SK-N-SH (cell line): Measurements from ENCODE around the gene TRIM38. TPM values are rescaled to one million over a fixed set of nuclear protein-coding genes. Genes with fewer than 3 reads are reported as not detected.

Experiments
- CTCF ChIA-PET: fragments of 300-600, 350-600 bp; formaldehyde crosslinking; extraction: SDS; loops from one replicate; lab custom pipeline; 2021; lab: Yijun Ruan, JAX
- POLR2A ChIA-PET: fragments of 350-600 bp; sonication (Branson Sonifier 250); formaldehyde crosslinking; extraction: SDS; loops from one replicate; lab custom pipeline; 2020; ENCODE audit warnings: antibody characterized with exemption, inconsistent platforms; lab: Yijun Ruan, JAX
- DNase-seq: peaks from one replicate; pipeline ENCODE4 v3.0.0; 2012
- H2AFZ ChIP-seq: fragments of 200-600 bp; sonication (generic); 2 replicates; pipeline ENCODE4 v1.8.1; 2016; ENCODE audit warnings: antibody characterized with exemption, mild to moderate bottlenecking, low read depth
- H3F3A ChIP-seq: fragments of 200-600 bp; sonication (generic); replicated peaks from 2 replicates; pipeline ENCODE3; 2016; ENCODE audit warnings: antibody characterized with exemption, mild to moderate bottlenecking; ENCODE audit not compliant: insufficient read depth
- H3K27ac ChIP-seq, 2 experiments: fragments of 200-500 bp in 1 of 2; fragments of 200-600 bp in 1 of 2; sonication (Bioruptor generic) in 1 of 2; sonication (generic), shearing (Covaris generic) in 1 of 2; 2 replicates each; pipeline versions ENCODE4 v1.5.1 to v1.6.1; 2014 to 2016; ENCODE audit warnings: low read depth in 2 of 2, inconsistent platforms in 1 of 2, low read length in 1 of 2, mild to moderate bottlenecking in 1 of 2, mixed read lengths in 1 of 2
- H3K27me3 ChIP-seq: fragments of 200-600 bp; sonication (generic), shearing (Covaris generic); 2 replicates; pipeline ENCODE4 v1.6.1; 2016; ENCODE audit warnings: mixed run types; ENCODE audit not compliant: insufficient read depth
- H3K36me3 ChIP-seq, 2 experiments: fragments of 200-500 bp in 1 of 2; fragments of 200-600 bp in 1 of 2; sonication (Bioruptor generic) in 1 of 2; sonication (generic) in 1 of 2; replicated peaks in 1 of 2; 2 replicates each; pipeline versions ENCODE3 to v1.5.1; 2014 to 2016; ENCODE audit warnings: low read length in 1 of 2, mild to moderate bottlenecking in 1 of 2; ENCODE audit not compliant: insufficient read depth in 2 of 2, control insufficient read depth in 1 of 2
- H3K4me1 ChIP-seq, 2 experiments: fragments of 200-500 bp in 1 of 2; fragments of 200-600 bp in 1 of 2; sonication (Bioruptor generic) in 1 of 2; sonication (generic), shearing (Covaris generic) in 1 of 2; 2 replicates each; pipeline versions ENCODE4 v1.5.1 to v1.6.1; 2014 to 2016; ENCODE audit warnings: low read depth in 1 of 2, low read length in 1 of 2, mixed run types in 1 of 2; ENCODE audit not compliant: insufficient read depth in 2 of 2, control insufficient read depth in 1 of 2
- H3K4me2 ChIP-seq: fragments of 200-600 bp; sonication (generic), shearing (Covaris generic); 2 replicates; pipeline ENCODE4 v1.6.1; 2017; ENCODE audit warnings: mixed run types
- H3K4me3 ChIP-seq, 2 experiments: fragments of 200-500 bp in 1 of 2; fragments of 200-600 bp in 1 of 2; sonication (Bioruptor generic) in 1 of 2; sonication (generic), shearing (Covaris generic) in 1 of 2; 2 replicates each; pipeline versions ENCODE4 v1.5.1 to v1.8.1; 2014 to 2016; ENCODE audit warnings: low read depth in 2 of 2, inconsistent platforms in 1 of 2, low read length in 1 of 2, mild to moderate bottlenecking in 1 of 2, mixed read lengths in 1 of 2, moderate library complexity in 1 of 2
- H3K79me2 ChIP-seq: fragments of 200-600 bp; sonication (generic); 2 replicates; pipeline ENCODE4 v1.8.1; 2017; ENCODE audit warnings: mild to moderate bottlenecking; ENCODE audit not compliant: insufficient read depth
- H3K9ac ChIP-seq: fragments of 200-600 bp; sonication (generic); 2 replicates; pipeline ENCODE4 v1.6.1; 2017; ENCODE audit warnings: mixed run types
- H3K9me2 ChIP-seq: fragments of 200-600 bp; sonication (generic); 2 replicates; pipeline ENCODE4 v1.6.1; 2017; ENCODE audit warnings: mixed run types
- H3K9me3 ChIP-seq: fragments of 200-600 bp; sonication (generic); 2 replicates; pipeline ENCODE4 v1.6.1; 2017; ENCODE audit warnings: mixed run types, mild to moderate bottlenecking, moderate library complexity
- H4K20me1 ChIP-seq: fragments of 200-600 bp; sonication (generic); 2 replicates; pipeline ENCODE4 v1.6.1; 2017; ENCODE audit warnings: mild to moderate bottlenecking, mixed run types; ENCODE audit not compliant: insufficient read depth
- CTCF ChIP-seq: fragments of 200-600 bp; sonication (generic); IDR thresholded peaks from 2 replicates; pipeline ENCODE4 v1.6.1; 2017; ENCODE audit warnings: antibody characterized with exemption, mild to moderate bottlenecking, moderate library complexity
- ELF1 ChIP-seq: IDR thresholded peaks from 2 replicates; pipeline ENCODE4 v1.4.0; 2012
- EP300 ChIP-seq, 2 experiments: IDR thresholded peaks; 2 replicates each; pipeline versions ENCODE4 v1.4.0 to v1.6.1; 2012; ENCODE audit warnings: borderline replicate concordance in 1 of 2, low read depth in 1 of 2, low read length in 1 of 2
- FOSL2 ChIP-seq: IDR thresholded peaks from 2 replicates; pipeline ENCODE4 v1.4.0; 2012; ENCODE audit warnings: low read depth, mild to moderate bottlenecking, moderate library complexity, borderline replicate concordance
- FOXJ3 ChIP-seq: sonication (generic); formaldehyde crosslinking; IDR thresholded peaks from 2 replicates; pipeline ENCODE4 v1.5.1; 2020; ENCODE audit warnings: mild to moderate bottlenecking, missing genetic modification reagents
- GABPA ChIP-seq: IDR thresholded peaks from 2 replicates; pipeline ENCODE4 v1.4.0; 2012; ENCODE audit warnings: low read depth, mild to moderate bottlenecking
- MAX ChIP-seq: IDR thresholded peaks from 2 replicates; pipeline ENCODE4 v1.4.0; 2012; ENCODE audit warnings: low read depth
- MEF2A ChIP-seq: IDR thresholded peaks from 2 replicates; pipeline ENCODE4 v1.4.0; 2012; ENCODE audit warnings: low read depth, borderline replicate concordance
- NFIC ChIP-seq: IDR thresholded peaks from 2 replicates; pipeline ENCODE4 v1.4.0; 2012; ENCODE audit warnings: borderline replicate concordance
- POLR2AphosphoS5 ChIP-seq: IDR thresholded peaks from 2 replicates; pipeline ENCODE4 v1.6.1; 2012; ENCODE audit warnings: low read depth, low read length
- RCOR1 ChIP-seq: fragments of 150-350 bp; IDR thresholded peaks from 2 replicates; pipeline ENCODE4 v1.6.1; 2017; ENCODE audit warnings: antibody characterized with exemption, low read length
- REST ChIP-seq: IDR thresholded peaks from 2 replicates; pipeline ENCODE4 v1.6.1; 2012; ENCODE audit warnings: mild to moderate bottlenecking, low read depth, low read length, moderate library complexity
- SIN3A ChIP-seq: IDR thresholded peaks from 2 replicates; pipeline ENCODE4 v1.6.1; 2012; ENCODE audit warnings: low read depth, mild to moderate bottlenecking, low read length, moderate library complexity, borderline replicate concordance
- SMC3 ChIP-seq: IDR thresholded peaks from 2 replicates; pipeline ENCODE4 v1.6.1; 2012; ENCODE audit warnings: low read depth, low read length, improper control_type of control experiment
- TAF1 ChIP-seq: IDR thresholded peaks from 2 replicates; pipeline ENCODE4 v1.6.1; 2012; ENCODE audit warnings: low read depth, mild to moderate bottlenecking, low read length, moderate library complexity, borderline replicate concordance
- TCF12 ChIP-seq: IDR thresholded peaks from 2 replicates; pipeline ENCODE4 v1.4.0; 2012
- TEAD4 ChIP-seq: IDR thresholded peaks from 2 replicates; pipeline ENCODE4 v1.4.0; 2012; ENCODE audit warnings: mild to moderate bottlenecking, borderline replicate concordance; ENCODE audit not compliant: insufficient read depth
- WGBS: methylation state at CpG from one replicate; pipeline ENCODE4 v1.1.6; 2017; ENCODE audit warnings: low lambda C conversion rate; 5-methylcytosine and 5-hydroxymethylcytosine counted together
- polyA plus RNA-seq, 3 experiments: library from polyadenylated mRNA; depleted of rRNA; stranded (reverse); fragments of >200 nt; gene quantifications; 2 replicates each; pipeline ENCODE4 v1.2.3, GENCODE V29; 2012

The TRIM38 gene
- polyA plus RNA-seq, 1 of the 3 experiments (the other 2 are of a cell fraction), result 0.62 TPM

- H3K36me3 ChIP-seq, result no peaks in the 10 kb centered on the region
- H3K4me2 ChIP-seq, result no peak overlapping the region
- no peaks in the 10 kb centered on the region for H3K9me3 ChIP-seq
- 36% methylated on average over 2 of the region's 2 CpGs for WGBS
- H3F3A ChIP-seq, result peaks cover under 1% of the 10 kb centered on the region
- H3K9me2 ChIP-seq, result no peaks in the 10 kb centered on the region
- H2AFZ ChIP-seq, result no peak overlapping the region
- no peaks in the 10 kb centered on the region for H3K4me1 ChIP-seq
- H3K27ac ChIP-seq, result no peak overlapping the region
- DNase-seq, result no peak
- H3K27me3 ChIP-seq, result no peaks in the 10 kb centered on the region
- no peaks in the 10 kb centered on the region for H3K79me2 ChIP-seq
- H4K20me1 ChIP-seq, result no peaks in the 10 kb centered on the region
- CTCF ChIA-PET, result no interaction called here
- POLR2A ChIA-PET, result no interaction called here
- H3K9ac ChIP-seq, result no peak overlapping the region
- no peak overlapping the region for H3K4me3 ChIP-seq
- TF ChIP-seq MEF2A, result no peak
- TF ChIP-seq TEAD4, result no peak
- no peak for TF ChIP-seq TCF12
- no peak for TF ChIP-seq SMC3
- no peak for TF ChIP-seq FOXJ3 (CRISPR knock-in tag)
- TF ChIP-seq ELF1, result no peak
- no peak for TF ChIP-seq CTCF
- no peak for TF ChIP-seq NFIC
- TF ChIP-seq MAX, result no peak
- TF ChIP-seq TAF1, result no peak
- no peak for TF ChIP-seq REST
- TF ChIP-seq SIN3A, result no peak
- TF ChIP-seq POLR2AphosphoS5, result no peak
- no peak for TF ChIP-seq FOSL2
- no peak for TF ChIP-seq GABPA
- TF ChIP-seq EP300 (IDR thresholded peaks at IDR 0.05; ENCODE audit: borderline replicate concordance in 1 of 2, low read depth in 1 of 2, low read length in 1 of 2), result no peak
- TF ChIP-seq RCOR1, result no peak
Observed at GRCh38 chr6:25984265-25984664, 21.7 kb downstream of the TRIM38 start.
